Hematopoietic multipotent progenitor cell treated with erythropoietin and hydrocortisone succinate and interleukin-3 and kit ligand, for 6 days (in vitro differentiated cells): ENCODE results near the gene HNRNPA0.
A peak's percentile ranks its signal among the peaks of the same experiment; 100 is the strongest.
"Not testable (repeated sequence)": the region's sequence is repeated elsewhere in the genome, so short reads cannot be mapped to it uniquely, and the experiment has no call there.

ENCODE experiments used
- DNase-seq: peaks from one replicate; pipeline ENCODE4 v3.0.0-alpha.2; 2015

Gene HNRNPA0

DNA sequence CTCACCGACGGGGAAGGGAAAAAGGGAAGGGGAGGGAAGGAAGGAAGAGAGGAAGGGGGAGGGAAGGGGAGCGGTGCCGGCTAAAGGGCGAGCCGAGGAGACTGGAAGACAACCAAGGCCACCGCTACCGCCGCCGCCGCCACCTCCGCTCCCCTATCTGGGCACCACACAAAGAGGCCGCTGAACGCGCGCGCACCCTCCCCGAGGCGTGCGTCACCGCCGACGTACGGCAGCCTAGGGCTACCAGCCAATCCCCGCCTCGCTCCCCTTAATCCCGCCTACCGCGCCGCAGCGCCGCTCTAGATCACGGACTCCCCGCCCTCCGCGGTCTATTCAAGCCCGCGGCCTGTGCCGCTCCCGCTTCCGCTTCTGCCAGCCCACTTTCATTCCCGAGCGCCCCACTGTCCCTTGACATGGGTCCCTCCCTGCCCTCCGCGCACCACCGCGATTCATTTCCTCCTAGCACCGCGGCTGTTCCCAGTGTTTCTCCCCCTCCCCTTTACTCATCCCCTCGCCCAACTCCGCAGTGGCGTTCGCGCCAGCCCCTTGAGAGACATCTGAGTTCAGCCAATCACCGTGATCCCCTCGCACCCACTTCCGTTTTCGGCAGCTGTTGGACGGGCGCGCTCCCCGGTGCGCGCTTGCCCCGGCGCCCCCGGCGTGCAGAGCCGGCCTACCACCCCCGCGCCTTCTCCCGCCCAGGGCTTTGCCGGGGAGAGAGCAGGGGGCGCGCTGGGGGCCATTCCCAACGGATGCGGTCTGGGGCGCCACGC, at the start of gene HNRNPA0:
Gene HNRNPA0, minus strand, starts transcription at position 176 of the 773 bp plus-strand sequence. CDS start 297 bp downstream, outside the sequence.
- peak; percentile 98 for DNase-seq

DNA sequence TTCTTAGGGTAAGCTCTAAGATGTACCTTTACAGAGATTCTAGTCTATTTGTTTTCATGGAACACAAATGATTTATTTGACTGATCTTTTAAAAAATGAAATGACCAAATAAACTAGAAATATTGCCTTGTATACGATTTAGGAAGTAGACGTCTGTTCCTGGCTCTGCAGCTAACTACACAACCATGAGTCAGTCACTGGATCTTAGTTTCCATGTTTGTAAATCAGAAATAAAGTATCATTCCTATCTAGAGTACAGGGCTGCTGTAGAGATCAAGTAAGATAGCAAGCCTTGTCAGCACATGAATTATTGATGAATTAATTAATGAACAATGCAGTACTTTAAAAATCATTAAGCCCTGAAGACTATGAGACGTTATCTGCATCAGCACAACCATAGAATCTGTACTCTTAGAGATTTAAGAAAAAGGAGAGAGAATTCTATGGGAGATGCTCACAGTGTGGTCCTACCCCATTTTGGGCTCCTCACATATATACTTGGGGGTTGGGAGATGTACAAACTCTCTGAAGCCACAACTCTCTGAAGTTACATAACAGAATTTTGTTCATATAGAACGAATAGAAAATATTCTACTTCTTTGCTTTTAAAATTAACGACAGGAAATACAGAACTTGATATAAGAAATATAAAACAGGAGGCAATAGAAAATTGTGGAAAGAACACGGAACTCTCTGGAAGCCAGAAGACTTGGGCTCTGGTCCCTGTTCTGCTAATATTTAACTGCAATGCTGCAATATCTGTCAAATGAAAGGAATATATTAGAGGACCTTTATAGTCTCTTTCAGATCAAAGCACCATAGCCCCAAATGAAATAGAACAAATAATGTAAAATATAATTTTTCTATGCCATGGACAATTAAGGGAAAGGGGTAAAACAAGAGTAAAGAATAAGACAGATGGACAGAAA, 48.4 kb upstream of the HNRNPA0 start:
- DNase-seq = no peak

DNA sequence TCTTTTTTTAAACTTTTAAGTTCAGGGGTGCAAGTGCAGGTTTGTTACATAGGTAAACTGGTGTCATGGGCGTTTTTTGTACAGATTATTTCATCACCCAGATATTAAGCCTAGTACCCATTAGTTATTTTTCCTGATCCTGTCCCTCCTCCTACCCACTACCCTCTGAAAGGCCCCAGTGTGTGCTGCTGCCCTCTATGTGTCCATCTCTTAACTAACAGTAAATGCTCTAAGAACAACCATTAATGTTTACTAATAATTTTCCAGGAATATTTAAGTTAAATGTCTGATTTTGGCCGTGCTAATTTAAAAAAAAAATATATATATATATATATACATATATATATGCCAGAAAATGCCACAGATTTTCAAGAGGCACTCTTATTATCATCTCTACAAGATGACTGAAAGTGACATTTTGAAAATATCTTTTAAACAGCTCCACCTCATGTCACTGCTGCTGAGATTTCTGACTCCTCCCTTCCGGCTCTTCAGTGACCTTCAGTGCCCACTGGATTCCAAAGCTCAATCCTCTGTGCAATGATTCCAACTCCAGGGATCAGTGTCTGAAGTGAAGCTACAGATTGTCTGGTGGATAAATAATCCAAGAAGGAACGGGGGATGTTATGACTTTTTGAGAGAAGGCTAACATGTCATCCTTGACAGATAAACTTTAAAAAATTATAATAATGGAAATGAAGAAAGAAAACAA, 46.7 kb upstream of the HNRNPA0 start:
- no peak for DNase-seq

DNA sequence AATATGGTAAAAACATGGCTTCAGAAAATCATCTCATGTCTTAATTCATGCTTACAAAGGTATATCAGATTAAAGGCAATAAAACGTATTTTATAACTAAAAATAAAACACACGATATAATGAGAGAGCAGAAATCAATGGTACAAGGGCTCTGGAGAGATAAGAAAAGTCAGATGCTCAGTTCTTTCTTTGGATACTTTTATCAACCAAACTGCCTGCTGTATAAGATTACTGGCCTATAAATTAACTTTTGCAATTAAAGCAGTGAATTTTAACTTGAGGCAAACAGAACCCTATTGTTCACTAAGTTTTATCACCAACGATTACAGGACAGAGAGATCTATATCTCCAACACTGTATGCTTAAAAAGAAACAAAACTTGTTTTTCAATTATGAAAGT, 42.1 kb upstream of the HNRNPA0 start:
- peak; percentile 5 for DNase-seq

DNA sequence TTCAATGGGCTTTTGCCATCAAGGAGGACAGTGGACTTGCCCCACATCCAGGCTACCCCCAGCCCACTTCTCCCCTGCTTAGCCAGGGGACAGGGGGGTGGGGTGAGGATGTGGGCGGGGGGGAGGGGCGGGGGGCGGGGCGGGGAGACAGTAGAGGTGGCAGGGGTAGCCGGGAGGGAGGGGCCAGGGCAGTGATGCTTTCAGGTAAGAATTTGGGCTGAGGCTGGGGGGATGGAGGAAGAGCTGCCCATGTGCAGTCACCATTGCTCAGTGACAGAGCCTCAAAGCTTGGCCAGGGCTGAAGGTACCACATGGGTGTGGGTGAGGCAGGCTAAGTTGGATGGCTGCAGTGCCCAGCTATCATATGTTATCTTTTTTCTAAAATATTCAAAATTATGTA, 40.7 kb upstream of the HNRNPA0 start:
- DNase-seq = no peak

DNA sequence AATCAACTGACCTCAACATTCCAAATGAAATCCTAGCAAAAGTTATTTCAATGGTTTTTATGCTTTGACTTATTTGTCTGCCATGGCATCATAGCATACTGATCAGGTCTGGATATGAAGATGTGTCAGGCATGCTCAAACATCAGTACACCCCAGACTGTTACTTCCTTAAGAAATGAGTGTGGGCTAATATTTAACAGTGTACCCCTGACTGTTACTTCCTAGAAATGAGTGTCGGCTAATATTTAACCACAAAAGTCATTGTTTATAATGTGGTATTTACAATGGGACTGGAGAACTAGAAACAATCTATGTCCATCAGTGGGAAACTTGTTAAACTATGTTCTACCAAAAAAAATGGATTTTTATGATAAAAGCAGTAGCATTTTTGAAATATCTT, 38.1 kb upstream of the HNRNPA0 start:
- DNase-seq = no peak

- no peak for DNase-seq
Measured at GRCh38 chr5:137791799-137792198, 37.6 kb upstream of the HNRNPA0 start.

DNA sequence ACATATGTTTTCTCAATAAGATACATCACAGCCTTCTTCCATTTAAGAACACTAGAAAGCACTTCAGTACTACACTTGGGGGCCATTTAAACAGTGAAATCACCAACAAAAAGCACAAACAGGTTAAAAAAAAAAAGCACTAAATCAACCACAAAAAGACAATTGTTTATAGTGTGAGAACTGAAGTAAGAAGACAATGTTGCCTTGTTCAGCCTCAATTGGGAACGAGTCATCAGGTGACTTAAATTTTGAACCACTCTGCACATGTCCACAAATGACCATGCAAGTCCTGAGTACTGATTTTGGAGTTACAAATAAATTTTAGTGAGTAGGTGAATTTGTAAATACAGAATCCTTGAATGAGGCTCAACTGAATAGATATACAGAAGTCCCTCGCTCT, 37.2 kb upstream of the HNRNPA0 start:
- no peak for DNase-seq

DNA sequence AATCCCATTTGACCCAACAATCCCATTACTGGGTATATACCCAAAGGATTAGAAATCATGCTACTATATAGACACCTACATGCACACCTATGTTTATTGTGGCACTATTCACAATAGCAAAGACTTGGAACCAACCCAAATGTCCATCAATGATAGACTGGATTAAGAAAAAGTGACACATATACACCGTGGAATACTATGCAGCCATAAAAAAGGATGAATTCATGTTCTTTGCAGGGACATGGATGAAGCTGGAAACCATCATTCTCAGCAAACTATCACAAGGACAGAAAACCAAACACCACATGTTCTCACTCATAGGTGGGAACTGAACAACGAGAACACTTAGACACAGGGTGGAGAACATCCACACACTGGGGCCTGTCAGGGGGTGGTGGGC, 34.4 kb upstream of the HNRNPA0 start:
- DNase-seq = not testable (repeated sequence)

DNA sequence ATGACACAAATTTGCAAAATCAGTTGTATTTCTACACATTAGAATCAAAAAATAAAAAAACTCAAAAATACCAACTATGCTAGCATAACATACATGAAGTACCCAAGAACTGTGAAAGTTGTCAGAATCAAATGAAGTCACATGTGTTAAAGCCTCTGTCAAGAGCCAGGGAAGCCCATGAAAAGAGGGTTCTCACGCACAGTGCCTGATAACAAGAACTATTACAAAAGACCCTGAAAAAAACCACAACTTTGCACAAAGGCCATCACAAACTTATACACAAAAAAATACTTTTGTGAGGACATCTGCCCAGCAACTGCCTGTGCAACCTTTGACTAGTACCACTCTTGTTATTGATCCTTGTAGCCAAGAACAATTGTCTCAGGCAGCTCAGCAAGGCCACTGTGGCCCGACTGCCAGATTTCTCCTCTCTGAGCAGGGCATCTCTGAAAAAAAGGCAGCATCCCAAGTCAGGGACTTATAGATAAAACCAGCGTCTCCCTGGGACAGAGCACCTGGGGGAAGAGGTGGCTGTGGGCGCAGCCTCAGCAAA, 28.9 kb upstream of the HNRNPA0 start:
- DNase-seq = peak; percentile 50

- no peak for DNase-seq
Measured at GRCh38 chr5:137782055-137782454, 27.9 kb upstream of the HNRNPA0 start.

GRCh38 chr5:137778772-137779564, 24.8 kb upstream of the HNRNPA0 start:
- peak; percentile 73 for DNase-seq

DNA sequence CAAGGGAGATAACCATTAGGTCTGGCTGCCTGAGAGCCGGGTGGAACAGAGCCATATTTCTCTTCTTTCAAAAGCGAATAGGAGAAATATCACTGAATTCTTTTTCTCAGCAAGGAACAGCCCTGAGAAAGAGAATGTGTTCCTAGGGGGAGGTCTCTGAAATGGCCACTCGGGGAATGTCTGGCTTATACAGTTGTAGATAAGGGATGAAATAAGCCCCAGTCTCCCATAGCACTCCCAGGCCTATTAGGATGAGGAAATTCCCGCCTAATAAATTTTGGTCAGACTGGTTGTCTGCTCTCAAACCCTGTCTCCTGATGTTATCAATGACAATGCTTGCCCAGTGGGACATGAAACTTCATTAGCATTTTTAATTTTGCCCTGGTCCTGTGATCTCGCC, 13.8 kb upstream of the HNRNPA0 start:
- not testable (repeated sequence) for DNase-seq

DNA sequence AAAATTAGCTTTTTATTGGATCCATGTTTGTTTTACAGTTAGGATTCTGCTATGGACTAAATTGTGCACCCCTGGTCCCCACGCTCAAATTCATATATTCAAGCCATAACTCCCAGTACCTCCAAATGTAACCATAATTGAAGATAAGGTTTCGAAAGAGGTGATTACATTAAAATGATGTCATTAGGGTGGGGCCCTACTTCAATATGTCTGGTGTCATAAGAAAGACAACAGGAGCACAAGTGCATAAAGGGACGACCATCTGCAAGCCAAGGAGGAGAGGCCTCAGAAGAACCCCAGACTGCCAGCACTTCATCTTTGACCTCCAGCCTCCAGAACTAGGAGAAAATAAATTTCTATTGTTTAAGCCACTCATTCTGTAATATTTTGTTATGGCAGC, 7.4 kb upstream of the HNRNPA0 start:
- no peak for DNase-seq

DNA sequence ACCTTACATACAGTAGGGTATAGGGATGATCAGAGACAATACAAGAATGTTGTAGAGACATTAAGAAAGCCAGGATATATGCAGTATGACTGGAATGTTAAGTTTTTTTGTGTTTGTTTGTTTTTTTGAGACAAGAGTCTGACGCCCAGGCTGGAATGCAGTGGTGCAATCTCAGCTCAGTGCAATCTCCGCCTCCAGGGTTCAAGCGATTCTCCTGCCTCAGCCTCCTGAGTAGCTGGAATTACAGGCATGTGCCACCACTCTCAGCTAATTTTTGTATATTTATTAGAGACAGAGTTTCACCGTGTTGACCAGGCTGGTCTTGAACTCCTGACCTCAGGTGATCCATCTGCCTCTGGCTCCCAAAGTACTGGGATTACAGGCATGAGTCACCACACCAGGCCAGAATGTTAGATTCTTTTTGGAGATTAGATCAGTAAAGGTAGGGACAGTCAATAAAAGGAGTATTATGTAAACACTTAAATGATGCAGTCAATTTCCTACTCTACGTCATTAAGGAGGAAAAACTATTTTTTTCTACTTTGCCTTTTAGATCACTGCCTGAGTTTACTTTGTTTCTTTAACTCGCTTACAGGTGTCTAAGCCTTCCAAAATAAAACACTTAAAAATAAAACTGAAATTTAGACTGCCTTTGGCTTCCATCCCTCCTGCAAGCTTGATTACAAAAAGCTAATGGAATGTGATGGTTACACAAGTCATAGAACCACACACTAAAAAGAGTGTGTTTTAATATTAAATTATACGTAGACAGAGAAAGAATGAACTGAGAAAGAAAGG, 6.8 kb upstream of the HNRNPA0 start:
- no peak for DNase-seq

DNA sequence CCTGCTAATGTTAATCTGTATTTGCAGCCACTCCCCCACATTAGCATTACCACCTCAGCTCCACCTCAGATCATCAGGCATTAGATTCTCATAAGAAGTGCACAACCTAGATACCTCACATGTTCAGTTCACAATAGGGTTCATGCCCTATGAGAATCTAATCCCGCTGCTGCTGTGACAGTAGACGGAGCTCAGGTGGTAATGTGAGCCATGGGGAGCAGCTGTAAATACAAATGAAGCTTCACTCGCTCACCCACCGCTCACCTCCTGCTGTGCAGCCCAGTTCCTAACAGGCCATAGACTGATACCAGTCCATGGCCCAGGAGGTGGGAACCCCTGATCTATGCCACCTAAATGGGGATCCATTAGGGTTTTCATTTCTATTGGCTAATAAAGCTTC, 6.1 kb upstream of the HNRNPA0 start:
- no peak for DNase-seq

- DNase-seq = no peak
Measured at GRCh38 chr5:137758715-137759306, 4.6 kb upstream of the HNRNPA0 start.

GRCh38 chr5:137758121-137758520, 4.0 kb upstream of the HNRNPA0 start:
- no peak for DNase-seq

GRCh38 chr5:137757634-137758033, 3.5 kb upstream of the HNRNPA0 start:
- no peak for DNase-seq

DNA sequence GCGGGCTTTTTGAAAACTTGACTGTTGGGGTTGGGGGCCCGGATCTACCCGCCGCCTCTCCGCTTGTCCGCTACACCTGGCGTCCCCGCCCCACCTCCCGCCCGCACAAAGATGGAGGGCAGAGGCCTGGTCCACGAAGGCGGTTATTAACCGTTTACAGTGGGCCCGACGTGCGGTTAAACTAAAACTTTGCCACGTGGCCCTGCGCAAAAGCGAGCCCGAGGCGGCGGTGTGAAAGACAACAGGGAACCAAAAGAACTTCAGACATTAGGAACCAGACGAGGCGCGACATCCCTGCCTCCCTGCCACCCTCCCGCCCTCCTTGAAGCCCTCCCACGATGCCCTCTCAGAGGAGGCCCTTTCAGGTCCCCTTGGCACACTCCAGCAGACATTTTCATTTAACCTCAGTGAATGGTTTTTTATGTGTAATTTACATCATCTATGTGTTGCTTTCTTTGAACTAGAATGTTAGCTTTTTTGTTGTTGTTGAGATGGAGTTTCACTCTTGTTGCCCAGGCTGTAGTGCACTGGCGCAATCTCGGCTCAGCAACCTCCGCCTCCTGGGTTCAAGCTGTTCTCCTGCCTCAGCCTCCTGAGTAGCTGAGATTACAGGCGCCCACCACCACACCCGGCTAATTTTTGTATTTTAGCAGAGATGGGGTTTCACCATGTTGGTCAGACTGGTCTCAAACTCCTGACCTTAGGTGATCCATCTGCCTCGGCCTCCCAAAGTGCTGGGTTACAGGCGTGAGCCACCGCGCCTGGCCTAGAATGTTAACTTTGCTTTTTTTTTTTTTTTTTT, 999 bp upstream of the HNRNPA0 start:
- no peak for DNase-seq
